Measurements from ENCODE around the gene ACSM4.

GRCh38 chr12:7295529-7295928 is 8.3 kb upstream of the ACSM4 start:
- TF ChIP-seq CTCF (IDR thresholded peaks at IDR 0.05) (no peak), POLR2AphosphoS5 (IDR thresholded peaks at IDR 0.05; ENCODE audit: low read depth, low read length) (no peak), GABPA (IDR thresholded peaks at IDR 0.05; ENCODE audit: low read depth) (no peak), RFX5 (IDR thresholded peaks at IDR 0.05; ENCODE audit: low read length) (no peak)

Data from SK-N-SH (cell line).